ENCODE measurements around the gene TMEM121.

TMEM121 gene

GRCh38 chr14:105525861-105526775 lies at the start of gene TMEM121:
TSS of gene TMEM121 (plus strand) at chr14:105526583. CDS start at chr14:105528835, 2,252 bp downstream.
- no peak for TF ChIP-seq CTCF (conservative IDR thresholded peaks at IDR 0.05)
- H3K27ac ChIP-seq = peak within 1 kb of the TSS; percentile 81; the same call in 1 of the 2 replicates

- TF ChIP-seq CTCF (conservative IDR thresholded peaks at IDR 0.05) = no peak
- H3K27ac ChIP-seq = peak overlapping the region; percentile 62
These were observed 49.3 kb upstream of the TMEM121 start for GRCh38 chr14:105476831-105477659.

GRCh38 chr14:105477660-105478397 lies 48.6 kb upstream of the TMEM121 start:
- no peak overlapping the region for H3K27ac ChIP-seq

GRCh38 chr14:105478398-105479251 lies 47.8 kb upstream of the TMEM121 start:
- no peak overlapping the region for H3K27ac ChIP-seq
- no peak for TF ChIP-seq CTCF (conservative IDR thresholded peaks at IDR 0.05)

More at GRCh38 chr14:105477660-105478397, 48.6 kb upstream of the TMEM121 start:
- no peak for TF ChIP-seq CTCF (conservative IDR thresholded peaks at IDR 0.05)

GRCh38 chr14:105479431-105480158 lies 46.8 kb upstream of the TMEM121 start:
- peak overlapping the region; percentile 99; the same call in 1 of the 2 replicates for H3K27ac ChIP-seq
- no peak for TF ChIP-seq CTCF (conservative IDR thresholded peaks at IDR 0.05)

DNA sequence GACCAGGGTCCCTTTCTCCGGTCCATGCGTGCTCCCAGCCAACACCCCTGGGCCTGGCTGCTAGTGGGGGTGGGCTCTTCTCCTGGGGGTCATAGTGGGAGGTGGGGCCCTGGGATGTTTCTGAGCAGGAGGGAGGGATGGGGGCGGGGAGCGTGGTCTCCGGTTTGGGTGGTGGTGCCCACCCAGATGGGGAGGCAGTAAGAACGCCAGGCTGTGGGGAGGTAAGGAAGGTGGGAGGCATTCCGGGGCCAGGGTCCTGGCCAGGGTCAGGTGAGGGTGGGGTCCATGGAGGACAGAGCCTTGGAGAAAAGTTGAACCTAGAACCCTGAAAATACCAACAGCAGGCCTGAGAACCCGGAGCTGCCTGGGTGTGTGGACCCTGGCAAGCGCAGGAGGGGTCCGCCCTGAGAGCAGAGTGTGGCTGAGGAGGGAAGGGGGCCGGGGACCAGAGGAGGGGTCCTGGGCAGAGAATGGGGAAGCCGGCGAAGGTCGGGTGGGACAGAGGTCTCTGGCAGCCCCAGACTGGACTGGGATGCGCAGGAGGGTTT lies 46.1 kb upstream of the TMEM121 start:
- no peak for TF ChIP-seq CTCF (conservative IDR thresholded peaks at IDR 0.05)
- H3K27ac ChIP-seq = peak overlapping the region; percentile 99

Measured in VCaP (cell line).